Neutrophil (primary cell): Measurements from ENCODE around the gene ABLIM1.

Experiments used
- H3K27ac ChIP-seq: fragments of 200-600 bp; sonication (generic); 2 replicates; pipeline ENCODE4 v1.5.1; 2016; ENCODE audit warnings: mild to moderate bottlenecking, moderate library complexity
- H3K27me3 ChIP-seq: fragments of 200-600 bp; sonication (generic); 2 replicates; pipeline ENCODE4 v1.6.0; 2016; ENCODE audit warnings: mild to moderate bottlenecking
- H3K36me3 ChIP-seq: fragments of 200-600 bp; sonication (generic); 2 replicates; pipeline ENCODE4 v1.5.1; 2017
- H3K4me1 ChIP-seq, 2 experiments: fragments of 200-600 bp in 1 of 2; sonication (generic) in 1 of 2; 1 replicate in 1 of 2; 2 replicates in 1 of 2; pipeline versions ENCODE4 v1.5.1 to v1.6.1; 2013 to 2016; ENCODE audit warnings: low read depth in 1 of 2, low read length in 1 of 2, mild to moderate bottlenecking in 1 of 2, moderate library complexity in 1 of 2; ENCODE audit not compliant: control insufficient read depth in 1 of 2, insufficient read depth in 1 of 2
- H3K4me3 ChIP-seq, 2 experiments: fragments of 200-600 bp in 1 of 2; sonication (generic) in 1 of 2; 1 replicate in 1 of 2; 2 replicates in 1 of 2; pipeline ENCODE4 v1.5.1; 2013 to 2016; ENCODE audit warnings: low read depth in 1 of 2, low read length in 1 of 2, mild to moderate bottlenecking in 1 of 2, moderate library complexity in 1 of 2
- H3K9me3 ChIP-seq: fragments of 200-600 bp; sonication (generic); 2 replicates; pipeline ENCODE4 v1.5.1; 2016
- CTCF ChIP-seq: fragments of 200-600 bp; sonication (generic); IDR thresholded peaks from 2 replicates; pipeline ENCODE4 v1.5.1; 2016; ENCODE audit warnings: antibody characterized with exemption

Gene ABLIM1

GRCh38 chr10:114638821-114639625 lies 19.1 kb downstream of the ABLIM1 start:
- no peaks in the 10 kb centered on the region for H3K9me3 ChIP-seq
- TF ChIP-seq CTCF, result no peak
- peaks cover 0 to 8% of the 10 kb centered on the region in 2 experiments for H3K4me1 ChIP-seq
- no peaks in the 10 kb centered on the region for H3K36me3 ChIP-seq
- no peak overlapping the region for H3K27ac ChIP-seq
- H3K27me3 ChIP-seq, result peaks cover 23% of the 10 kb centered on the region
- H3K4me3 ChIP-seq, result no peak overlapping the region

- Histone ChIP-seq H3K4me3 (no peak overlapping the region), H3K27me3 (peaks cover 53% of the 10 kb centered on the region), H3K36me3 (no peaks in the 10 kb centered on the region), H3K9me3 (no peaks in the 10 kb centered on the region), H3K4me1 (peaks cover 4 to 22% of the 10 kb centered on the region in 2 experiments), H3K27ac (no peak overlapping the region)
- no peak for TF ChIP-seq CTCF
Measured at GRCh38 chr10:114635797-114636550, 22.1 kb downstream of the ABLIM1 start.

GRCh38 chr10:114635101-114635500 lies 23.0 kb downstream of the ABLIM1 start:
- Histone ChIP-seq H3K4me3 (no peak overlapping the region), H3K9me3 (no peaks in the 10 kb centered on the region), H3K4me1 (peaks cover 4 to 22% of the 10 kb centered on the region in 2 experiments), H3K27ac (no peak overlapping the region), H3K27me3 (peaks cover 62% of the 10 kb centered on the region), H3K36me3 (no peaks in the 10 kb centered on the region)
- no peak for TF ChIP-seq CTCF

GRCh38 chr10:114634609-114634979 lies 23.5 kb downstream of the ABLIM1 start:
- TF ChIP-seq CTCF, result no peak

GRCh38 chr10:114632869-114633715 lies 25.0 kb downstream of the ABLIM1 start:
- TF ChIP-seq CTCF, result no peak
- Histone ChIP-seq H3K36me3 (no peaks in the 10 kb centered on the region), H3K4me1 (peaks cover 4 to 14% of the 10 kb centered on the region in 2 experiments), H3K27me3 (peaks cover 77% of the 10 kb centered on the region), H3K9me3 (no peaks in the 10 kb centered on the region), H3K4me3 (no peak overlapping the region), H3K27ac (no peak overlapping the region)

More at GRCh38 chr10:114634609-114634979, 23.5 kb downstream of the ABLIM1 start:
- H3K27me3 ChIP-seq, result peaks cover 67% of the 10 kb centered on the region
- no peaks in the 10 kb centered on the region for H3K9me3 ChIP-seq
- no peak overlapping the region for H3K4me3 ChIP-seq
- no peak overlapping the region for H3K27ac ChIP-seq
- H3K4me1 ChIP-seq, result peaks cover 4 to 21% of the 10 kb centered on the region in 2 experiments
- no peaks in the 10 kb centered on the region for H3K36me3 ChIP-seq
